IPS-20b (cell line): ENCODE measurements around the gene LYST.
"Not testable (repeated sequence)": the region's sequence is repeated elsewhere in the genome, so short reads cannot be mapped to it uniquely, and the experiment has no call there.

Experiments used
- H3K27ac ChIP-seq: one replicate; pipeline ENCODE4 v1.5.1; 2013; ENCODE audit warnings: low read length
- H3K27me3 ChIP-seq: 2 replicates; pipeline ENCODE4 v1.6.1; 2013; ENCODE audit warnings: mild to moderate bottlenecking, low read length, inconsistent platforms; ENCODE audit not compliant: insufficient read depth
- H3K36me3 ChIP-seq: 2 replicates; pipeline ENCODE4 v1.6.1; 2013; ENCODE audit warnings: low read depth, mild to moderate bottlenecking, inconsistent platforms, low read length, moderate library complexity; ENCODE audit not compliant: insufficient read depth
- H3K4me1 ChIP-seq: 2 replicates; pipeline ENCODE4 v1.6.1; 2013; ENCODE audit warnings: mild to moderate bottlenecking, control low read depth, inconsistent platforms, low read length, moderate library complexity; ENCODE audit not compliant: insufficient read depth
- H3K4me3 ChIP-seq: 2 replicates; pipeline ENCODE4 v1.5.1; 2013; ENCODE audit warnings: mild to moderate bottlenecking, low read length, inconsistent platforms
- H3K9ac ChIP-seq: 2 replicates; pipeline ENCODE4 v1.6.1; 2013; ENCODE audit warnings: low read depth, mild to moderate bottlenecking, inconsistent platforms, low read length, moderate library complexity
- H3K9me3 ChIP-seq: 2 replicates; pipeline ENCODE4 v1.6.1; 2013; ENCODE audit warnings: mild to moderate bottlenecking, low read depth, low read length, inconsistent platforms; ENCODE audit not compliant: insufficient read depth

LYST gene

GRCh38 chr1:235802573-235803346, 63.9 kb downstream of the LYST start:
- H3K9ac ChIP-seq = no peak overlapping the region
- no peaks in the 10 kb centered on the region for H3K27me3 ChIP-seq
- H3K36me3 ChIP-seq = no peaks in the 10 kb centered on the region
- H3K9me3 ChIP-seq = no peaks in the 10 kb centered on the region
- H3K27ac ChIP-seq = no peak overlapping the region
- H3K4me3 ChIP-seq = no peak overlapping the region
- no peaks in the 10 kb centered on the region for H3K4me1 ChIP-seq

DNA sequence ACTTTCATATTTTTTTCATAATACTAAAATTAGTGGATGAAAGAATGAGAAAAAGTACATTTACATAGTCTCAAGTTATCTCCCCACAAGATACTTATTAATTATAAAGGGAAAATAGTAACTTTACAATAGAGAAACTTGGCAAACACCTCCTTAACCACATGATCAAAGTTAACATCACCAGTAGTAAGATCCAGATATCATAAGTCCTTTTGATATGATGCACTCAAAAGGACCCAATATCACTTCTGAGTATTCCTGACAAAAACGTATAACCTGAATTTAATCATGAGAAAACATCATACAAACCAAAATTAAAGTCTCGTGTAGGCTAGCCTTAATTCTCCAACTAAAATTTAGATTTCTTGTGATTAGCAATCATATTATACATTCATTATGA, 67.4 kb downstream of the LYST start:
- Histone ChIP-seq H3K27ac (no peak overlapping the region), H3K9me3 (no peaks in the 10 kb centered on the region), H3K4me1 (no peaks in the 10 kb centered on the region), H3K27me3 (no peaks in the 10 kb centered on the region), H3K4me3 (no peak overlapping the region), H3K9ac (no peak overlapping the region), H3K36me3 (no peaks in the 10 kb centered on the region)

GRCh38 chr1:235791532-235792060, 75.1 kb downstream of the LYST start:
- no peaks in the 10 kb centered on the region for H3K27me3 ChIP-seq
- no peaks in the 10 kb centered on the region for H3K36me3 ChIP-seq
- no peaks in the 10 kb centered on the region for H3K4me1 ChIP-seq
- no peak overlapping the region for H3K9ac ChIP-seq
- no peaks in the 10 kb centered on the region for H3K9me3 ChIP-seq
- H3K27ac ChIP-seq = no peak overlapping the region
- H3K4me3 ChIP-seq = no peak overlapping the region

DNA sequence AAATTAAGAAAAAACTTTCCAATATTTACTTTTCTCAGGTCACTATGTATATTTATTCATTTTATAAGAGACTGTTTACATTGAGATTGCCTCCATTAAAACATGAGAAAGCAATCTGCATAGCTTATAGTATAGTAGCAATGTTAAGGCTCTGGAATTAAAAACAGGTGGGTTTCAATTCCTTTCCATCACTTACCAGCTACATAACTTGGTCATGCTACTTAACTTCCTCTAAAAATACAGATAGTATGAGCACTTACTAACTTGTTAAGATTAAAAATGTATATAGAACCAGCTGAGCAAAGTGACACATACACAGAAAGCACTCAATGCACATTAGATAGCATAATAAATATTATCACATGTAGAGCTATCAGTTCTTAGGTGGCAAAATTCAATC, 76.6 kb downstream of the LYST start:
- Histone ChIP-seq H3K9me3 (no peaks in the 10 kb centered on the region), H3K4me3 (no peak overlapping the region), H3K36me3 (no peaks in the 10 kb centered on the region), H3K4me1 (no peaks in the 10 kb centered on the region), H3K9ac (no peak overlapping the region), H3K27me3 (no peaks in the 10 kb centered on the region), H3K27ac (no peak overlapping the region)

DNA sequence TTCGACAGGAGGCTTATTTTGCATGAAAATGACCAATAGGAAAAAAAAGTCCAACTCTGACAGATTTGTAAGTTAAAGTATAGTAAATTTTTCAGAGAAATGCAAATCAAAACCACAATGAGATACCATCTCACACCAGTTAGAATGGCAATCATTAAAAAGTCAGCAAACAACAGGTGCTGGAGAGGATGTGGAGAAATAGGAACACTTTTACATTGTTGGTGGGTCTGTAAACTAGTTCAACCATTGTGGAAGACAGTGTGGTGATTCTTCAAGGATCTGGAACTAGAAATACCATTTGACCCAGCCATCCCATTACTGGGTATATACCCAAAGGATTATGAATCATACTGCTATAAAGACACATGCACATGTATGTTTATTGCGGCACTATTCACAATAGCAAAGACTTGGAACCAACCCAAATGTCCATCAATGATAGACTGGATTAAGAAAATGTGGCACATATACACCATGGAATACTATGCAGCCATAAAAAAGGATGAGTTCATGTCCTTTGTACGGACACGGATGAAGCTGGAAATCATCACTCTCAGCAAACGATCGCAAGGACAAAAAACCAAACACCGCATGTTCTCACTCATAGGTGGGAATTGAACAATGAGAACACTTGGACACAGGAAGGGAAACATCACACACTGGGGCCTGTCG, 80.3 kb downstream of the LYST start:
- not testable (repeated sequence) for H3K36me3 ChIP-seq, H3K4me3 ChIP-seq, H3K27ac ChIP-seq, H3K27me3 ChIP-seq, H3K9ac ChIP-seq, H3K9me3 ChIP-seq, H3K4me1 ChIP-seq

DNA sequence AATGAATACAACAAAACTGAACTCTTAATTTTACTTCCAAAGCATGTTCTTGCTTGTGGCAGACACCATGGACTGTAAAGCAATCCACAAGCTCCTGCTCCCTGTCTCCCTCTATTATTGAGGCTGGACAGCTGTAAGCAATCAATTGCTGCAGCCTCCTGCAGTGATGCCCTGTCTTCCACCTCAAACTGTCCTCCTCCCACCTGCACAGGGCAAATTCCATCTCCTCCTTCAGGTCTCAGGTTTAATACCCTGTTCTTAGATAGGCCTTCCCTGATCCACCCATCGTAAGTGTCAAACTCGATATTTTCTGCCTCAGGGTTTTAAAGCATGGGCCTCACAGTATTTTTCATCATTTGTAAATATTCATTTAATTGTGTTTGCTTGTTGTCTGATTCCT, 81.8 kb downstream of the LYST start:
- no peak overlapping the region for H3K9ac ChIP-seq

GRCh38 chr1:235783148-235783776, 83.4 kb downstream of the LYST start:
- H3K27me3 ChIP-seq = no peaks in the 10 kb centered on the region
- no peak overlapping the region for H3K4me3 ChIP-seq
- no peaks in the 10 kb centered on the region for H3K4me1 ChIP-seq
- H3K9me3 ChIP-seq = no peaks in the 10 kb centered on the region
- H3K9ac ChIP-seq = no peak overlapping the region
- H3K27ac ChIP-seq = no peak overlapping the region
- H3K36me3 ChIP-seq = no peaks in the 10 kb centered on the region

More for the DNA sequence above, 81.8 kb downstream of the LYST start:
- Histone ChIP-seq H3K36me3 (no peaks in the 10 kb centered on the region), H3K9me3 (no peaks in the 10 kb centered on the region), H3K27ac (no peak overlapping the region), H3K27me3 (no peaks in the 10 kb centered on the region), H3K4me3 (no peak overlapping the region), H3K4me1 (no peaks in the 10 kb centered on the region)

GRCh38 chr1:235782601-235783000, 84.1 kb downstream of the LYST start:
- H3K36me3 ChIP-seq = no peaks in the 10 kb centered on the region
- no peaks in the 10 kb centered on the region for H3K4me1 ChIP-seq
- H3K27me3 ChIP-seq = no peaks in the 10 kb centered on the region
- H3K4me3 ChIP-seq = no peak overlapping the region
- H3K9me3 ChIP-seq = no peaks in the 10 kb centered on the region
- no peak overlapping the region for H3K27ac ChIP-seq
- H3K9ac ChIP-seq = no peak overlapping the region

DNA sequence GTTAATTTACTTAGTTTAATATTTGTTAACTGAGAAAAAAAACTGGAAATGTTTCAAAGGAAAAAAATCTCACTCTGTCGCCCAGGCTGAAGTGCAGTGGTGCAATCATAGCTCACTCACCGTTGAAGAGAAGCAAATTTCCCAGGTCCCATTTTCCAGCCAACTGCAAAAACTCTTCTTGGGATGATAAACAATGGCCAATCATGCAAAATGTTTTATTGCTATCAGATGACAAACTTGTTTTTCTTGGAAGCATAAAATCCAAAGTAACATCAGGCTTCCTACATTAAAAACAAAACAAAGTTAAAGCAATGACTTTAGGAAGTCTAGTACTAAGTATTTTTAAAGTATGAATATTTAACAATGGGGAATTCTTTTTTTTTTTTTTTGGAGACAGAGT, 84.9 kb downstream of the LYST start:
- no peaks in the 10 kb centered on the region for H3K9me3 ChIP-seq
- H3K4me1 ChIP-seq = no peaks in the 10 kb centered on the region
- H3K4me3 ChIP-seq = no peak overlapping the region
- no peak overlapping the region for H3K27ac ChIP-seq
- no peaks in the 10 kb centered on the region for H3K36me3 ChIP-seq
- no peak overlapping the region for H3K9ac ChIP-seq
- no peaks in the 10 kb centered on the region for H3K27me3 ChIP-seq

DNA sequence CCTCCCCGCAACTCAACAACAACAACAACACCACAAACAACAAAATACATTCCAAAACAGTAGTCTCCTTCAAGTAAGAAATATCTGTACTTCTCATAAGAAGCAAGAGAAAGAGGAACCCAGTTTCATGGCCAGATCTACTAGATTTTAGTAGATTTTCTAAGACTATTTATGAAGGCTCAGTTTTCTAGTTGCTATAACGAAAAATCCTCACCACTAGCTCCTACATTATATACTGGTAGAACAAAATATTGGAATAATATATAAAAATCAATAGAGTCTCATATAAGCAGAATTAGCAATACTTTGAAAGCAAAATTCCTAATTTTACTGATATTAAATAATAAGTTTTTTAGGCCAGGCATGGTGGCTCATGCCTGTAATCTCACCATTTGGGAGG, 86.9 kb downstream of the LYST start:
- Histone ChIP-seq H3K9ac (no peak overlapping the region), H3K27me3 (no peaks in the 10 kb centered on the region), H3K36me3 (no peaks in the 10 kb centered on the region), H3K4me3 (no peak overlapping the region), H3K9me3 (no peaks in the 10 kb centered on the region), H3K27ac (no peak overlapping the region), H3K4me1 (0 out of 2 replicates have a peak, but pooled peaks cover 9% of the 10 kb centered on the region)

- H3K4me1 ChIP-seq = 0 out of 2 replicates have a peak, but pooled peaks cover 9% of the 10 kb centered on the region
- H3K36me3 ChIP-seq = no peaks in the 10 kb centered on the region
- H3K9ac ChIP-seq = no peak overlapping the region
- no peak overlapping the region for H3K4me3 ChIP-seq
- no peaks in the 10 kb centered on the region for H3K9me3 ChIP-seq
- H3K27ac ChIP-seq = no peak overlapping the region
- H3K27me3 ChIP-seq = no peaks in the 10 kb centered on the region
Measured at GRCh38 chr1:235776396-235776795, 90.3 kb downstream of the LYST start.
